Body of pancreas (tissue), 4 donors: ENCODE results near the gene TENM4.

Experiments used
- POLR2A ChIP-seq, 3 donors: fragments of 450-650 bp; IDR thresholded peaks; one replicate each; pipeline ENCODE4 v1.6.1; 2016; ENCODE audit warnings: antibody characterized with exemption in 3 of 3, mild to moderate bottlenecking in 2 of 3
- TF ChIP-seq, protein P1 (sequence below), 7 experiments: fragments of 450-650 bp in 4 of 7; fragments of 200-600 bp in 3 of 7; sonication (generic) in 3 of 7; IDR thresholded peaks; one replicate each; pipeline ENCODE4 v1.5.1; 2016 to 2019; ENCODE audit warnings: antibody characterized with exemption in 7 of 7

DNA sequence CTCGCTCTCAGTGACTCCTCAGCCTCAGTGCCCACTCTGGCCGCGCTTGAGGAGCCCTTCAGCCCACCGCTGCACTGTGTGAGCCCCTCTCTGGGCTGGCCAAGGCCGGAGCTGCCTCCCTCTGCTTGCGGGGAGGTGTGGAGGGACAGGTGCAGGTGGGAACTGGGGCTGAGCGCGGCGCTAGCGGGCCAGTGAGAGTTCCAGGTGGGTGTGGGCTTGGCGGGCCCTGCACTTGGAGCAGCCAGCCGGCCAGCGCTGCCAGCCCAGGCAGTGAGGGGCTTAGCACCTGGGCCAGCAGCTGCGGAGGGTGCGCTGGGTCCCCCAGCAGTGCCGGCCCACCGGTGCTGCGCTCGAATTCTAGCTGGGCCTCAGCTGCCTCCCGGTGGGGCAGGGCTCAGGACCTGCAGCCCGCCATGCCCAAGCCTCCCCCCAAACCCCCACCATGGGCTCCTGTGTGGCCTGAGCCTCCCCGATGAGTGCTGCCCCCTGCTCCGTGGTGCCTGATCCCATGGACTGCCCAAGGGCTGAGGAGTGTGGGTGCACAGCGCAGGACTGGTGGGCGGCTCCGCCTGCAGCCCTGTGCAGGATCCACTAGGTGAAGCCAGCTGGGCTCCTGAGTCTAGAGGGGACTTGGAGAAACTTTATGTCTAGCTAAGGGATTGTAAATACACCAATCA is 802.0 kb downstream of the TENM4 start:
- TF ChIP-seq, protein P1, sequence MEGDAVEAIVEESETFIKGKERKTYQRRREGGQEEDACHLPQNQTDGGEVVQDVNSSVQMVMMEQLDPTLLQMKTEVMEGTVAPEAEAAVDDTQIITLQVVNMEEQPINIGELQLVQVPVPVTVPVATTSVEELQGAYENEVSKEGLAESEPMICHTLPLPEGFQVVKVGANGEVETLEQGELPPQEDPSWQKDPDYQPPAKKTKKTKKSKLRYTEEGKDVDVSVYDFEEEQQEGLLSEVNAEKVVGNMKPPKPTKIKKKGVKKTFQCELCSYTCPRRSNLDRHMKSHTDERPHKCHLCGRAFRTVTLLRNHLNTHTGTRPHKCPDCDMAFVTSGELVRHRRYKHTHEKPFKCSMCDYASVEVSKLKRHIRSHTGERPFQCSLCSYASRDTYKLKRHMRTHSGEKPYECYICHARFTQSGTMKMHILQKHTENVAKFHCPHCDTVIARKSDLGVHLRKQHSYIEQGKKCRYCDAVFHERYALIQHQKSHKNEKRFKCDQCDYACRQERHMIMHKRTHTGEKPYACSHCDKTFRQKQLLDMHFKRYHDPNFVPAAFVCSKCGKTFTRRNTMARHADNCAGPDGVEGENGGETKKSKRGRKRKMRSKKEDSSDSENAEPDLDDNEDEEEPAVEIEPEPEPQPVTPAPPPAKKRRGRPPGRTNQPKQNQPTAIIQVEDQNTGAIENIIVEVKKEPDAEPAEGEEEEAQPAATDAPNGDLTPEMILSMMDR (IDR thresholded peaks at IDR 0.05) = no peak
- TF ChIP-seq POLR2A (IDR thresholded peaks at IDR 0.05) = no peak
